Neural cell (in vitro differentiated cells): ENCODE data around the gene MOSPD2. TPM values are rescaled to one million over a fixed set of nuclear protein-coding genes. Genes with fewer than 3 reads are reported as not detected.

Source experiments
- H2AFZ ChIP-seq: fragments of 200-600, 300-800 bp; sonication (generic), shearing (Covaris generic); 2 replicates; pipeline ENCODE4 v1.6.0; 2014; ENCODE audit warnings: low read depth, mild to moderate bottlenecking, antibody characterized with exemption, low read length, moderate library complexity
- H3F3A ChIP-seq: fragments of 200-600 bp; shearing (Covaris generic); 2 replicates; pipeline ENCODE4 v1.6.1; 2016; ENCODE audit warnings: mild to moderate bottlenecking, moderate library complexity, mixed read lengths, antibody characterized with exemption, low read length; ENCODE audit not compliant: insufficient read depth, poor library complexity, severe bottlenecking
- H3K27ac ChIP-seq: fragments of 200-600, 300-800 bp; sonication (generic), shearing (Covaris generic); 2 replicates; pipeline ENCODE4 v1.5.1; 2014; ENCODE audit warnings: mild to moderate bottlenecking, low read length, moderate library complexity
- H3K27me3 ChIP-seq: fragments of 300-800, 200-600 bp; sonication (generic), shearing (Covaris generic); 2 replicates; pipeline ENCODE4 v1.6.0; 2014; ENCODE audit warnings: mild to moderate bottlenecking, low read depth, low read length, moderate library complexity; ENCODE audit not compliant: insufficient read depth
- H3K36me3 ChIP-seq: fragments of 300-800, 200-600 bp; sonication (generic), shearing (Covaris generic); 2 replicates; pipeline ENCODE4 v1.5.1; 2014; ENCODE audit warnings: mild to moderate bottlenecking, antibody characterized with exemption, low read length, moderate library complexity; ENCODE audit not compliant: insufficient read depth
- H3K4me2 ChIP-seq: fragments of 300-800, 200-600 bp; sonication (generic), shearing (Covaris generic); 2 replicates; pipeline ENCODE4 v1.6.0; 2014; ENCODE audit warnings: mild to moderate bottlenecking, low read length
- H3K4me3 ChIP-seq: fragments of 300-800, 200-600 bp; sonication (generic), shearing (Covaris generic); 2 replicates; pipeline ENCODE4 v1.5.1; 2014; ENCODE audit warnings: mild to moderate bottlenecking, low read length, moderate library complexity
- H3K79me2 ChIP-seq: fragments of 200-600 bp; shearing (Covaris generic); replicated peaks from 2 replicates; pipeline ENCODE4 v1.6.0; 2014; ENCODE audit warnings: mild to moderate bottlenecking, low read length, moderate library complexity; ENCODE audit not compliant: insufficient read depth
- H3K9ac ChIP-seq: fragments of 300-800, 200-600 bp; sonication (generic), shearing (Covaris generic); 2 replicates; pipeline ENCODE4 v1.6.1; 2016; ENCODE audit warnings: mild to moderate bottlenecking, low read length, mixed read lengths
- H3K9me2 ChIP-seq: fragments of 200-600 bp; shearing (Covaris generic); 2 replicates; pipeline ENCODE4 v1.6.1; 2016; ENCODE audit warnings: mild to moderate bottlenecking, low read length, mixed read lengths; ENCODE audit not compliant: insufficient read depth
- H3K9me3 ChIP-seq: fragments of 200-600, 300-800 bp; sonication (generic), shearing (Covaris generic); 2 replicates; pipeline ENCODE4 v1.6.1; 2016; ENCODE audit warnings: mild to moderate bottlenecking, mixed run types, low read length, moderate library complexity, mixed read lengths
- H4K20me1 ChIP-seq: fragments of 200-600 bp; shearing (Covaris generic); 2 replicates; pipeline ENCODE4 v1.6.1; 2016; ENCODE audit warnings: mild to moderate bottlenecking, mixed run types; ENCODE audit not compliant: insufficient read depth
- EP300 ChIP-seq: fragments of 450-650 bp; conservative IDR thresholded peaks from 2 replicates; pipeline ENCODE4 v1.6.1; 2014; ENCODE audit warnings: antibody characterized with exemption, mild to moderate bottlenecking, moderate library complexity; ENCODE audit not compliant: poor library complexity, severe bottlenecking
- EZH2 ChIP-seq: fragments of 200-600, 300-800 bp; shearing (Covaris generic), sonication (generic); IDR thresholded peaks from 2 replicates; pipeline ENCODE4 v1.6.1; 2014; ENCODE audit warnings: antibody characterized with exemption, low read length, borderline replicate concordance, mild to moderate bottlenecking; ENCODE audit not compliant: insufficient read depth, poor library complexity, severe bottlenecking
- MXI1 ChIP-seq: fragments of 450-650 bp; conservative IDR thresholded peaks from 2 replicates; pipeline ENCODE4 v1.6.1; 2014; ENCODE audit warnings: antibody characterized with exemption, mild to moderate bottlenecking; ENCODE audit not compliant: poor library complexity, severe bottlenecking
- POLR2AphosphoS5 ChIP-seq: IDR thresholded peaks from 2 replicates; pipeline ENCODE4 v1.6.1; 2012
- RAD21 ChIP-seq: fragments of 450-650 bp; conservative IDR thresholded peaks from 2 replicates; pipeline ENCODE4 v1.6.1; 2014; ENCODE audit warnings: antibody characterized with exemption, mild to moderate bottlenecking, moderate library complexity
- SMC3 ChIP-seq: fragments of 450-650 bp; conservative IDR thresholded peaks from 2 replicates; pipeline ENCODE4 v1.6.1; 2014; ENCODE audit warnings: antibody characterized with exemption, mild to moderate bottlenecking, moderate library complexity; ENCODE audit not compliant: poor library complexity
- TAF1 ChIP-seq: IDR thresholded peaks from 2 replicates; pipeline ENCODE4 v1.6.1; 2012; ENCODE audit warnings: low read depth
- polyA plus RNA-seq: library from polyadenylated mRNA; depleted of rRNA; stranded (reverse); fragments of >200 nt; gene quantifications from 2 replicates; pipeline ENCODE4 v1.2.3, GENCODE V29; 2014
- TF ChIP-seq, protein P1 (sequence below): fragments of 450-650 bp; IDR thresholded peaks from 2 replicates; pipeline ENCODE4 v1.5.1; 2014; ENCODE audit warnings: antibody characterized with exemption, mild to moderate bottlenecking, moderate library complexity; ENCODE audit not compliant: poor library complexity, severe bottlenecking
- TF ChIP-seq, protein P2 (sequence below): IDR thresholded peaks from 2 replicates; pipeline ENCODE4 v1.6.1; 2012; ENCODE audit warnings: borderline replicate concordance

Gene MOSPD2
- polyA plus RNA-seq, 1 donor from 2014 or later: 12.4 TPM

DNA sequence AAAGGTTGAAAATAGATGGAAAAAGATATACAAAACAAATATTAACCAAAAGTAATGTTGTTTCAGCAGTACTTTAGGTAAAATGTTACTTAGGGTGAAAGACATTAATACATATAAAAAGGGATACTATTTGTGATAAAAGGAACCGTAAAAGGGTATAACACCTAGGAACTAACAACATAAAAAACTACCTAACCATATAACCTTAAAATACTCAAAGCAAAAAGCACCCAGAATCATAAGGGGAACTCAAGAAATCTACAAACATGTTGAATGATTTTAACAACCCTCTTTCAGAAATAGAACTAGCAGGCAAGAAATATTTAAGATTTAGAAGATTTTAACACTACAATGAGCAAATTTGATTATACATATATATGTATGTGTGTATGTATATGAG lies 11.5 kb downstream of the MOSPD2 start:
- H3K79me2 ChIP-seq: no peaks in the 10 kb centered on the region
- TF ChIP-seq MXI1 (no peak), EP300 (no peak), TAF1 (no peak)
- no peaks in the 10 kb centered on the region for H3F3A ChIP-seq

DNA sequence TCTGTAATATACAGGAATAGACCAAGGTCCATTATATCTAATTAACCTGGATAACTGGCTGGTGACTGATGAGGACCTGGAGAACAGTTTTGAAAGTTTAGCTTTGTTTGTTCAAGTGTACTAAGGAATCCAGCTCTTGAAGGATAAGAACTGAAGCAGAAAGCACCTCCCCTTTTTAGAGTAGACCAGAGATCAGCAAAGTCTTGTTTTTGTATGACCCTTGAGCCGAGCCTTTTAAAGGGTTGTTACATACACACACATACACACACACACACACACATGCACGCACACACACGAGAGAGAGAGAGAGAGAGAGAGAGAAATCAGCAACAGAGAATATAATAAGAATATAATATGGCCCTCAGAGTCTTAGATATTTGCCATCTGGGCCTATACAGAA lies 13.0 kb downstream of the MOSPD2 start:
- Histone ChIP-seq H2AFZ (no peak overlapping the region), H3K9ac (no peak overlapping the region), H3F3A (no peaks in the 10 kb centered on the region), H3K4me2 (no peak overlapping the region), H3K79me2 (no peaks in the 10 kb centered on the region), H3K9me3 (no peaks in the 10 kb centered on the region), H3K4me3 (no peak overlapping the region), H3K27ac (no peak overlapping the region), H3K27me3 (no peaks in the 10 kb centered on the region), H4K20me1 (no peaks in the 10 kb centered on the region), H3K9me2 (no peaks in the 10 kb centered on the region), H3K36me3 (no peaks in the 10 kb centered on the region)
- TF ChIP-seq TAF1: no peak
- TF ChIP-seq EZH2: no peak
- TF ChIP-seq POLR2AphosphoS5: no peak
- TF ChIP-seq, protein P1, sequence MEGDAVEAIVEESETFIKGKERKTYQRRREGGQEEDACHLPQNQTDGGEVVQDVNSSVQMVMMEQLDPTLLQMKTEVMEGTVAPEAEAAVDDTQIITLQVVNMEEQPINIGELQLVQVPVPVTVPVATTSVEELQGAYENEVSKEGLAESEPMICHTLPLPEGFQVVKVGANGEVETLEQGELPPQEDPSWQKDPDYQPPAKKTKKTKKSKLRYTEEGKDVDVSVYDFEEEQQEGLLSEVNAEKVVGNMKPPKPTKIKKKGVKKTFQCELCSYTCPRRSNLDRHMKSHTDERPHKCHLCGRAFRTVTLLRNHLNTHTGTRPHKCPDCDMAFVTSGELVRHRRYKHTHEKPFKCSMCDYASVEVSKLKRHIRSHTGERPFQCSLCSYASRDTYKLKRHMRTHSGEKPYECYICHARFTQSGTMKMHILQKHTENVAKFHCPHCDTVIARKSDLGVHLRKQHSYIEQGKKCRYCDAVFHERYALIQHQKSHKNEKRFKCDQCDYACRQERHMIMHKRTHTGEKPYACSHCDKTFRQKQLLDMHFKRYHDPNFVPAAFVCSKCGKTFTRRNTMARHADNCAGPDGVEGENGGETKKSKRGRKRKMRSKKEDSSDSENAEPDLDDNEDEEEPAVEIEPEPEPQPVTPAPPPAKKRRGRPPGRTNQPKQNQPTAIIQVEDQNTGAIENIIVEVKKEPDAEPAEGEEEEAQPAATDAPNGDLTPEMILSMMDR: no peak
- TF ChIP-seq, protein P2, sequence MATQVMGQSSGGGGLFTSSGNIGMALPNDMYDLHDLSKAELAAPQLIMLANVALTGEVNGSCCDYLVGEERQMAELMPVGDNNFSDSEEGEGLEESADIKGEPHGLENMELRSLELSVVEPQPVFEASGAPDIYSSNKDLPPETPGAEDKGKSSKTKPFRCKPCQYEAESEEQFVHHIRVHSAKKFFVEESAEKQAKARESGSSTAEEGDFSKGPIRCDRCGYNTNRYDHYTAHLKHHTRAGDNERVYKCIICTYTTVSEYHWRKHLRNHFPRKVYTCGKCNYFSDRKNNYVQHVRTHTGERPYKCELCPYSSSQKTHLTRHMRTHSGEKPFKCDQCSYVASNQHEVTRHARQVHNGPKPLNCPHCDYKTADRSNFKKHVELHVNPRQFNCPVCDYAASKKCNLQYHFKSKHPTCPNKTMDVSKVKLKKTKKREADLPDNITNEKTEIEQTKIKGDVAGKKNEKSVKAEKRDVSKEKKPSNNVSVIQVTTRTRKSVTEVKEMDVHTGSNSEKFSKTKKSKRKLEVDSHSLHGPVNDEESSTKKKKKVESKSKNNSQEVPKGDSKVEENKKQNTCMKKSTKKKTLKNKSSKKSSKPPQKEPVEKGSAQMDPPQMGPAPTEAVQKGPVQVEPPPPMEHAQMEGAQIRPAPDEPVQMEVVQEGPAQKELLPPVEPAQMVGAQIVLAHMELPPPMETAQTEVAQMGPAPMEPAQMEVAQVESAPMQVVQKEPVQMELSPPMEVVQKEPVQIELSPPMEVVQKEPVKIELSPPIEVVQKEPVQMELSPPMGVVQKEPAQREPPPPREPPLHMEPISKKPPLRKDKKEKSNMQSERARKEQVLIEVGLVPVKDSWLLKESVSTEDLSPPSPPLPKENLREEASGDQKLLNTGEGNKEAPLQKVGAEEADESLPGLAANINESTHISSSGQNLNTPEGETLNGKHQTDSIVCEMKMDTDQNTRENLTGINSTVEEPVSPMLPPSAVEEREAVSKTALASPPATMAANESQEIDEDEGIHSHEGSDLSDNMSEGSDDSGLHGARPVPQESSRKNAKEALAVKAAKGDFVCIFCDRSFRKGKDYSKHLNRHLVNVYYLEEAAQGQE: no peak
- no peak for TF ChIP-seq RAD21
- TF ChIP-seq MXI1: no peak
- TF ChIP-seq EP300: no peak
- no peak for TF ChIP-seq SMC3

More for the DNA sequence above, 11.5 kb downstream of the MOSPD2 start:
- Histone ChIP-seq H2AFZ (no peak overlapping the region), H3K27me3 (no peaks in the 10 kb centered on the region), H3K9me2 (no peaks in the 10 kb centered on the region), H3K9ac (no peak overlapping the region), H3K9me3 (no peaks in the 10 kb centered on the region), H3K36me3 (no peaks in the 10 kb centered on the region), H3K27ac (no peak overlapping the region), H4K20me1 (no peaks in the 10 kb centered on the region), H3K4me3 (no peak overlapping the region), H3K4me2 (no peak overlapping the region)

DNA sequence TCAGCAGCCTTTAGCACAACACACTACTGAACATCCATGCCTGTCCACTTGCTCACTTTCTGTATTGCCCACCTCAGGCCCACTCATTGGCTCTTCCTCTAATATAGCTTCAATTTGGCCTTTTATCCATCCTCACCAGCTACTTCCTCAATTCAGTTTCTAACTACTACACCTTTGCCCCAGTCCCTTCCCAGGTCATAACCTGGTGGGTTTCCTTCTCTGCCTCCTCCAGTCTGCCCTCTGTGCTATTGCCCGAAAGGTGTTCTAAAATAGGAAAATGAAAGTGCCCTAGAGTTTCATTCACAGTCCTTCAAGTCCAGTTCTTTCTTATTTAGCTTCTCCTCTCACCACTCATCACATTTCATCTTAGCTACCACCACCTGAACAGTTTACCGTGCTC lies 23.1 kb downstream of the MOSPD2 start:
- no peaks in the 10 kb centered on the region for H3K27me3 ChIP-seq
- H3K4me3 ChIP-seq: no peak overlapping the region
- no peaks in the 10 kb centered on the region for H3K79me2 ChIP-seq
- no peak overlapping the region for H3K27ac ChIP-seq
- H3K4me2 ChIP-seq: no peak overlapping the region
- no peaks in the 10 kb centered on the region for H3K36me3 ChIP-seq
- H2AFZ ChIP-seq: no peak overlapping the region
- TF ChIP-seq, protein P2: no peak
- TF ChIP-seq EP300: no peak
- H3F3A ChIP-seq: no peaks in the 10 kb centered on the region
- no peaks in the 10 kb centered on the region for H3K9me3 ChIP-seq
- no peaks in the 10 kb centered on the region for H4K20me1 ChIP-seq
- H3K9ac ChIP-seq: no peak overlapping the region
- H3K9me2 ChIP-seq: no peaks in the 10 kb centered on the region
